Vagina (tissue), 2 donors: ENCODE measurements around the gene RNF187.

ENCODE experiments used
- POLR2A ChIP-seq, 2 donors: fragments of 450-650 bp; IDR thresholded peaks; one replicate each; pipeline ENCODE4 v1.6.1; 2017; ENCODE audit warnings: antibody characterized with exemption in 2 of 2, mild to moderate bottlenecking in 2 of 2, moderate library complexity in 2 of 2
- TF ChIP-seq, protein P1 (sequence below), 3 experiments: fragments of 450-650 bp in 2 of 3; fragments of 200-600 bp in 1 of 3; sonication (generic) in 1 of 3; IDR thresholded peaks; one replicate each; pipeline ENCODE4 v1.5.1; 2017 to 2019; ENCODE audit warnings: antibody characterized with exemption in 3 of 3, mild to moderate bottlenecking in 2 of 3, moderate library complexity in 2 of 3

GRCh38 chr1:228478912-228479711, 8.1 kb upstream of the RNF187 start:
- TF ChIP-seq, protein P1, sequence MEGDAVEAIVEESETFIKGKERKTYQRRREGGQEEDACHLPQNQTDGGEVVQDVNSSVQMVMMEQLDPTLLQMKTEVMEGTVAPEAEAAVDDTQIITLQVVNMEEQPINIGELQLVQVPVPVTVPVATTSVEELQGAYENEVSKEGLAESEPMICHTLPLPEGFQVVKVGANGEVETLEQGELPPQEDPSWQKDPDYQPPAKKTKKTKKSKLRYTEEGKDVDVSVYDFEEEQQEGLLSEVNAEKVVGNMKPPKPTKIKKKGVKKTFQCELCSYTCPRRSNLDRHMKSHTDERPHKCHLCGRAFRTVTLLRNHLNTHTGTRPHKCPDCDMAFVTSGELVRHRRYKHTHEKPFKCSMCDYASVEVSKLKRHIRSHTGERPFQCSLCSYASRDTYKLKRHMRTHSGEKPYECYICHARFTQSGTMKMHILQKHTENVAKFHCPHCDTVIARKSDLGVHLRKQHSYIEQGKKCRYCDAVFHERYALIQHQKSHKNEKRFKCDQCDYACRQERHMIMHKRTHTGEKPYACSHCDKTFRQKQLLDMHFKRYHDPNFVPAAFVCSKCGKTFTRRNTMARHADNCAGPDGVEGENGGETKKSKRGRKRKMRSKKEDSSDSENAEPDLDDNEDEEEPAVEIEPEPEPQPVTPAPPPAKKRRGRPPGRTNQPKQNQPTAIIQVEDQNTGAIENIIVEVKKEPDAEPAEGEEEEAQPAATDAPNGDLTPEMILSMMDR (IDR thresholded peaks at IDR 0.05), result no peak
- TF ChIP-seq POLR2A (IDR thresholded peaks at IDR 0.05), result no peak
